NCI-H2196 (cell line): ENCODE results near the gene HES7.

Experiments
- DNase-seq: peaks from one replicate; lab custom pipeline; 2025; ENCODE audit not compliant: unreplicated experiment; lab: John Stamatoyannopoulos, UW

The HES7 gene

DNA sequence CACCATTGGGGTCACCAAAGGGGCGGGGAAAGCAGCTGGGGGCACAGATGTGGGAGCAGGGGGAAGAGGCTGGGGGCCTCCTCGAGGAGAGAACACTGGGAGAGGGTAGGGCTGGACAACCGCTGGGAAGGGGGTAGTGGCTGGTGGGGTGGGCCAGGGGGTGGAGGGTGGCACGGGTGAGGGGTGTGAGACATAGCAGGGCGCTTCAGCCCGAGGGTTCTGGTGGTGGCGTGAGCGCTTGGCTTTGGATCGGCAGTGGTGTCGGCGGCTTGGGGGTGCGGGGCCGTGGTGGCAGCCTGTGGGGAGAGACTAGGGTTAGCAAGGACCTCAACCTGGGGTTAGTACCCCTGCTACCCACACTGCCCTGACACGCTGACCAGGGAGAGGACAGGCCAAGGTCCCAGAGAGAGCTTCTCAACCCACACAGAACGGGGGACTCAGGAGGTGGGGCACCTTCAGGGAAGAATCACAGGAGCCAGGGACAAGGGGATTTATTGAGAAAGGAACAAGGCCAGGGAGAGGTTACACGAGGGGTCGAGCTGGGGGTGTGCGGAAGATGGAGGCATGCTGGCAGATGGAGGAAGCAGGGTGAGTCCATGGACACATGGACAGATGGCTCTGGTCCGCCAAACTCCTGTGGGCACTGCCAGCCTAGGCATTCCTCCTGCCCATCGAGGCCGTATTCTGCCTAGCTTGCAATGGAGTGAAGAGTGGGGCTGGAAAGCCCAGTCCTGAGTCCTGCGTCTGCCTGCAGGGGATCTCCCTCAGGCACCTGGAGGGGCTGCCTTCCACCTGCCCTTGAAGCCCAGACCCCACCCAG, 19.9 kb upstream of the HES7 start:
- DNase-seq, result no peak

DNA sequence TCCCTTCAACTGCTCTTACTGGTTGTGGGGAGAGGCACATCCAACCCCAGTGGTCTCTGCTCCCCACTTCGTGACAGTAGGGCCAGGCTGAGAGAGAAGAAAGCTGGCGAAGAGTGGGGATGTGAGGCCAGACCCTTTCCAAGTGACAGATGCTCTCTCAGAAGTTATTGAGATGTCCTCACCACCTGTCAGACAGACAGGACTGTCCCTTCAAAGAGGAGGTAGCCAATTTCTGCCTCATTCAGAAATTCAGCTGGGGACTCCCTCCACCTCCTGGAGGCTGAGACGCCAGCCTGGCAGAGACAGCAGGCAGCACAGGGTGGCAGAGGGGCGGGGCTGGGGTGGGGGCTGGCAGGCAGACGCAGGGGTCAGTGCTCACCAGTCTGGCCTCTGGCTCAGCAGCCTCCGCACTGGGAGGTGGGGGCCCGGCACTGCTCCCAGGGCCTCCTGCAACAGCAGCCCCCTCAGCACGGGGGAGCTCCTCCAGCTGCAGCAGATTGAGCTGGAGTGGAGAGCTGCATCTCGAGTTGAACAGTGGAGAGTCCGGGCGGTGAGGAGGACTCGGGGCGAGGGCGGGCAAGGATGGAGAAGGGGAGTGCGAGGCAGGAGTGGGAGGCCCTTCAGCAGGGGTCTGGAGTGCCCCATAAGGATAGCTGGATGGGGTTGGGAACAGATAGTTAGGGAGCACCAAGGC, 19.1 kb upstream of the HES7 start:
- no peak for DNase-seq

DNA sequence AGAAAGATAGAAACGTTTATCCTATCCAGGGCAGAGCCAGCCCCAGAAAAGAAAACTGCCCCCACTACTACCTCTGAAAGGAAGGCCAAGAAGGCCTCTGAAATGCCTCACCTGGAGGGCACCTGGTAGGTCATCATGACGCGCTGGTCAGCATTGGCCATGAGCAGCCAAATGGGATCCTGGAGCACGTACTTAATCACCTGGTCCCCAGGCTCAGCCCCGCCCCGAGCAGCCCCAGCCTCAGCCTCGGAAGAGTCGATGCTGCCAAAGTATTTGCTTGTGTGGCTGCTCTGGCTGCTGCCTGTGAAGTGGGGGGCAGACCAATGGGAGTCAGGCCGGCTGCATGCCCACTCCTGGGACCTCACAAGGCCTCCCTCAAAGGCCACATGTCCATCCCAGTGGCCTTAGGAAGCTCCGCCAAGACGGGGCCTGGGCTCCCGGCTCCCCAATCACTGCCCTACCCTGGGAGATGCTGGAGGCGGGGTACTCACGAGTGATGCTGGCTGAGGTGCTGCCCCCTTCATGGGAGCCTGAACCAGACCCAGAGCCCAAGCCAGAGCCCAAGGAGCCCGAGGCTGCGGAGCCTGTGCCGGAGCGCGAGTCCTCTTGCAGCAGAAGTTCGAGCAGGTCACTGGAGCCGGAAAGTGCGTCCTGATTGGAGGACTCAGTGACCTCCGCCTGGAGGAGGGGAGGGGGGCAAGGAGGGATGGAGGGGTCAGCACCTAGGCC, 18.4 kb upstream of the HES7 start:
- DNase-seq, result no peak

DNA sequence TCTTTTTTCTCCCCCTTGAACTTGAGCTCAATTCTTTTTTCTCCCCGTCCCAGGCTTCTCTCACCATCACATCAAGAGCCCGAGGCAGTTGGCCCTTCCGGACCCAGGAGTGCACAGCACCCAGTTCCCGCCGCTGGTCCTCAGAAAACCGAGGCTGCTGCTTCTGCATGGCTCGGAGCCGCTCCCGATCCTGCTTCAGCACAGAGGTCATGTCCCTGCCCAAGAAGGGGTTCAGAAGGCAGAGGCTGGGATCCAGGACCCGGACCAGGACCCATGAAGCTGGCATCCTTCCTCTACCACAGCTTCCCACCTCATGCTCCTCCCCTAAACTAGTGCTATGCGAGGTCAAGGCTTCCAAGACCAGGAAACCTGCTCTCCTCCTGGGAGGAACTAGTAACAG, 17.8 kb upstream of the HES7 start:
- DNase-seq, result no peak

DNA sequence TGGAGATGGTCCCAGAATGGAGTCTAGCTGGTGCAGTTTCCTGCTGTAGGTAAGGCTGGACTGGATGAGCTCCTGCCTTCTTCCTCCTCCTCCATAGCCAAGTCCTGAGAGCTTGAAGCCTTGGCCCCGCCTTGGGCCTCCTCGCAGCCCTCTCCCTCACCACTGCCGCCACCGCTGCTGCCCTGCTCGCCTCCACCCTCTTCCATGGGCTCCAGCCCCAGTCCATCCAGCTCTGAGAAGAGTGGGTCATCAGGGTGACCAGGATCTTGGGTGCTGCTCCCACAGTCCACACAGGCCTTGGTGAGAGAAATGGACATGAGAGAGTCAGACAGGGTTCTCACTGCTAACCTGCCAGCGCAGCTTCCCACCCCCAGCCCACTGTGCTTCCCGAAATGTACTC, 17.1 kb upstream of the HES7 start:
- DNase-seq, result no peak

DNA sequence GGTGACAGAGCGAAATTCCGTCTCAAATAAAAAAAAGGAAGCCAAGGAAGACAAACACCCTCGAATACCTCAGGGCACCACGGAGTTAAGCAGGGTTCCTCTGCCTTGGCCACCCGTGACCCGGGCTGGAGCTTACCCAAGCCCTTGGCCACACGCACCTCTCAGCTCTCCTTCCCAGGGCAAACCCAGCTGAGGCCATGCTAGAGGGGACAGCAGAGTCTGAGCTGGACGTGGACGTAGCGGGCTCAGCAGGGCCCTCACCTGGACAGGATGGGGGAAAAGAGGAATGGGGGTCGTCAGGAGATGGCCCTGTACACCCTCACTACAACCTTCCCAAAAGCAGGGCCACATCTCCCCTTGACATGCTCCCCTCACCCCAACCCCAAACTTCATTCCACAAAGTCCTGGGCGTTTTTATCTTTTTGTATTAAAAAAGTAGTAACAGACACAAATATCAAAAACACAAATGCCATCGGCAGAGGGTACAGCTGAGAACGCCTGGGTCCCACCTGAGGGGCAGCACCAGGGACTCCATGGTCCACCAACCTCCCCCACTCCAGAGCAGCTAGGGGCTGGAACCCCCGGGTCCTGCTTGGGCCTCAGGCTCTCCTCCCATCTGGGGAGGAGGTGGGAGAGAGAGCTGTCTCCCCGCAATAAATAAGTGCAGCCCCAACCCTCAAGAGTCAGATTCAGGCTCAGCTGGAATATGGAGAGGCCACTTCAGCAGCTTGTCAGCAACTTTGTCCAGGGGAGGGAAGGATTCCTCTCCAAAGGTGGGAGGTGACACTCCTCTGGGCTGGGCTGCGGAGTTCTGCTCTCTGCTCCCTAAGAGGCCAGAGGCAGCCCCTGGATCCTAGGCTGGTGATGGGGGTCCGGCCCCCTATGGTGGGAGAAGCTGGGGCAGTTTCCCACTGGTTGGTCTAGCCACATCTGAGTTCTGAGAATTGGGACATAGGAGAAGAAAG, 16.4 kb upstream of the HES7 start:
- DNase-seq, result no peak

DNA sequence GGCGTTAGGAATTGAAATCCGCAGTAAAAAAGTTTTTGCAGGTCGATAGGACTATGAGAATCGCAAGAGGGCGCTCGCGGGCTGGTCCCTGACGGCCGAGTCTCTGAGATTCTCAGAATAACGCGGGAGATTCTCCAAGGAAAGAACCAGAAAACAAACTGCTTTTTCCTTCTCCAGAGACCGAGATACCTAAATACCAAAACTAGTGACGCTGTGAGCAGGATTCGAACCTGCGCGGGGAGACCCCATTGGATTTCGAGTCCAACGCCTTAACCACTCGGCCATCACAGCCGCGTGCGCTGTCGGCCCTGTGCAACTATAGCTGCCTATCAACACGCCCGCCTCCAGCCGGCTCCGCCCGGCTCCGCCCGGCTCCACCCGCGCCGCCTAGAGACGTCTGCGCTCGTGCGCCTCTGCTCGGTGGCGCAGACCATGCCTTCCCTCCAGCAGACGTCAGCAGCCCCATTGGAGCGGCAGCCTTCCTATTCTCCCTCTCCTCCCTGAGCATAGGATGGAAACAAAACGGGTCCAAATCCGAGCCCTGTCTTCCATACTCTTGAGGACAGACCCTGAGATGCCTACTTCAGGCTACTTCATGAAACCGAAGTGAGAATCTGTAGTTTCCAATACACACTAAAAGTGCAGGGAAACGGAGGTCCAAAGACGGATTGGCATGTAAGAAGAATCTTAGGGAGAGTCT, 14.9 kb upstream of the HES7 start:
- DNase-seq, result peak; percentile 96

DNA sequence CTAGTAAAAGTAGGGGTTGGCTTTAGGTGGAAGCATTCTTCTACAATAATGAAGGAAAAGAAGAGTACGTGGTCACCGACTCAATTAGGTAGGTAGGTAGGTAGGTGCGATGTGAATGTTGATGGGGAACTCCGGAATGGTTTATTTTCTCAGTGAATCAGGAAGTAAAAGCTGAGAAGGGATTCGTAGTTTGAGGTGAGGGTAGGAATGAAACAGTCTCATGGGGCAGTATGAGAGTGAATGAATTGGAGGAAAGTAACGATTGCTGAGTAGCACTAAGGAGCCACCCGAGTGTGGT, 14.4 kb upstream of the HES7 start:
- DNase-seq, result no peak

DNA sequence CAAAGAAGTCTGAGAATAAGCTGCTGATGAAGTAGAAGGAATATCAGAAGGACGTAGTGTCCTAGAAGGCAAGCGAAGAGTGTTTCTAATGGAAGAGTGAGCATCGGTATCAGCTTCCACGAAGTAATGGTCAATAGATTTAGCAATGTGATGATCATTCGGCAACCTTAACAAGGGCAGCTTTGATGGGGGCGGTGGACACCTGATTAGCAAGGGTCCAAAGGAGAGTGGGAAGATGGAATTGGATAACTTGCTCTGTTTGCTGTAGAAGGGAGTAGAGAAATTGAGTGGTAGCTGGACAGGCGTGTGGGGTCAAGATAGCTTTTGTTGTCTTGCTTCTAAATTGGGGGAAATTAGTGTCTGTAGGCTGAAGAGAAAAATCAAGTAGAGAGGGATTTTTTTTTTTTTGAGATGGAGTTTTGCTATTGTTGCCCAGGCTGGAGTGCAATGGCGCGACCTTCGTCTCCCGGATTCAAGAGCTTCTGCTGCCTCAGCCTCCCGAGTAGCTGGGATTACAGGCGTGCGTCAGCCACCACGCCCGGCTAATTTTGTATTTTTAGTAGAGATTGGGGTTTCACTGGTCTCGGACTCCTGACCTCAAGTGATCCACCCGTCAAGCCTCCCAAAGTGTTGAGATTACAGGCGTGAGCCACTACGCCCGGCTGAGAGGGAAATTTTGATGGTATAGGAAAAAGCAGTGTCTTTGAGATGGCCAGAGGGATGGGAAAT, 13.9 kb upstream of the HES7 start:
- no peak for DNase-seq

DNA sequence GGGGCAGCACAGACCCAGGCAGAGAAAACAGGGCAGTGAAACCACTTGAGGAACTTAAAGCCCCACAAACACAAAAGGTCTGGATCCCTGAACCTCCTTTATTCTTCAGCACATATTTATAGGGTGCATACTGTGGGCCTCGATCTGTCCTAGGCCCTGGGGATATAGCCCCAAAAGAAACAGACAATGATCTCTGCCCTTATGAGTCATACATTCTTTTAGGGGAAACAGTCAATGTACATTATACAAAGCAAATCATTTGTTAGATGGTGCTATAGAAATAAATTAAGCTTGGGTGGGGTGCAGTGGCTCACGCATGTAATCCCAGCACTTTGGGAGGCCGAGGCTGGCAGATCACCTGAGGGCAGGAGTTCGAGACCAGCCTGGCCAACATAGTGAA, 10.0 kb upstream of the HES7 start:
- DNase-seq, result no peak

DNA sequence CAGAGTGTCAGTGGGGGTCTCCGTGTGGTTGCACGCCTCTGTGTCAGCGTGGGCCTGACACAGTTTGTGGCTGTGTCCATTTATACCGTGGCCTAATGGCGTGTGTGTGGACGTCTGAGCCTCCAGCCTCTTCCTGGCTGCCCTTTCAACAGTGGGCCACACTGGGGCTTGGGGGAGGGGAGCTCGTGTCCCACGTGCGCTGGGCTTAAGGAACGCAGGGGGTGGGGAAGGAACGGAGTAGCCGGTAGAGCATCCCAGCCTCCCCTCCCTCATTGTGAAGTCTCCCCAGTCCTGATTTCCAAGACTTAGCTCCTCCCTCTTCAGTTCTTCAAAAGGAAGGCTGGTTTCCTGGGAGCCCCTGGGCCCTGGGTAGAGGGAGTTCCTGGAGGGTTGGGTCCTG, 9.5 kb upstream of the HES7 start:
- no peak for DNase-seq

DNA sequence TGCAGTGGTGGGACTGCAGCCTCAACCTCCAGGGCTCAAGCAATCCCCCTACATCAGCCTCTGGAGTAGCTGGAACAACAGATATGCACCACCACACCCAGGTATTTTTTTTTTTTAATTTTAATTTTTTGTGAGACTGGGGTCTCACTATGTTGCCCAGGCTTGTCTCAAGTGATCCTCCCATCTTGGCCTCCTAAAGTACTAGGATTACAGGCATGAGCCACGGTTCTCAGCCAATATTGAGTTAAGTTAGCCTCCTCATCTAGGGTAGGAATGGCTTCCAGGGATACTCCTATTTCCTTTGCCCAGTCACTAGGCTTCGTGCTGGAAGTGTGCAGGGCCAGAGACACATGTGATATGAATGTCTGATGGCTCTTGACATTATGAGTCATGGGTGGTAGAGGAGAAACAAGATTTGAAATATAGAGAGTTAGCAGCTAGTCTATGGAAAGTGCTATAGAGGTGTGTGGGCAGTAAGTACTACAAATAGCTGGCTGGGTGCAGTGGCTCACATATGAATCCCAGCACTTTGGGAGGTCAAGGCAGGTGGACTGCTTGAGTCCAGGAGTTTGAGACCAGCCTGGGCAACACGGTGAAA, 8.0 kb upstream of the HES7 start:
- no peak for DNase-seq

DNA sequence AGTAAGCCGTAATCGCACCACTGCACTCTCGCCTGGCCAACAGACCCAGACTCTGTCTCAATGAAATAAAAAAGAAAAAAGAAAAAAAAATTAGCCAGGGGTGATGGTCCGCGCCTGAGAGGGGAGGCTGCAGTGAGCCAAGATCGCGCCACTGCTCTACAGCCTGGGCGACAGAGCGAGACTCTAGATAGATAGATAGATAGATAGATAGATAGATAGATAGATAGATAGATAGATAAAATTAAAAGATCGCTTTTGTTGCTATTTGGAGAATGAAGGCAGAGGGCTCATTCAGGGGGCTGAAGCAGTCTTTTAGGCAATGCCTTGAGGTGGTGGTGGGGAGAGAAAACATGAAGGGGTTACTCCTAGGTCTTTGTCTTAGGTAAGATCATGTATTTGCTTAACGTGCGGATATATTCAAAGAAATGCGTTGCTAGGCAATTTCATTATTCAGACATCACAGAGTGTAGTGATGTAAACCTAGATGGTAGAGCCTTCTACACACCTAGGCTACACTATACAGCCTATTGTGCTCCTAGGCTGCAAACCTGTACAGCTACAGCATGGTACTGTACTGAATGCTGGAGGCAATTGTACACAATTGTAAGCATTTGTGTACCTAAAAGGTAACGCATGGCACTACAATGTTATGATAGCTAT, 4.3 kb upstream of the HES7 start:
- DNase-seq, result no peak

DNA sequence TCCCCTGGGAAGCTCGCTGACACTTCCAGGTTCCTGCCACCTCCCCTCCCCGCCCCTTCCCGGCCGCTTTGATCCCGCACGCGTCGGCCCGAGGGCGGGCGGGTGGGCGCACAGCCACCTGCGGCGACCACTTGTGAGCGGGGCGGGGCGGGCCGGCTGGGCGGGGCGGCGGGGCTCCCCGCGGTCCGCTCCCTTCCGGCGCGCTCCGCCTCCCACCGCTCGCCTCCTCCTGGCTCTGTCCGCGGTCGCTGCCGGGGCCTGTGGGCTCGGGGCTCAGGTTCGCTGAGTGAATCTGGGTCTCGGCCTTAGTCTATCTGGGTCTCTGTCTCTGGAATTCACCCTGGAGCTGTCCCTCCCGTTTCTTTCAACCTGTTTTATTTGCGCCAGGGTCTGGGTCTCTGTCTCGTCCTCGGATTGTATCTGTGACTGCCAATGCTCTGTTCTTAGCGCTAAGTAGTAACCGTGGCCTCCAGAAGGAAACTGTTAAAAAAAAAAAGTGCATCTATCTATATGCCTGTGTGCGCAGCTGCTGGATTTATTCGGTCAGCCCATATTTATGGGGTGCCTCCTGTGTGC, 2.7 kb upstream of the HES7 start:
- DNase-seq, result no peak

DNA sequence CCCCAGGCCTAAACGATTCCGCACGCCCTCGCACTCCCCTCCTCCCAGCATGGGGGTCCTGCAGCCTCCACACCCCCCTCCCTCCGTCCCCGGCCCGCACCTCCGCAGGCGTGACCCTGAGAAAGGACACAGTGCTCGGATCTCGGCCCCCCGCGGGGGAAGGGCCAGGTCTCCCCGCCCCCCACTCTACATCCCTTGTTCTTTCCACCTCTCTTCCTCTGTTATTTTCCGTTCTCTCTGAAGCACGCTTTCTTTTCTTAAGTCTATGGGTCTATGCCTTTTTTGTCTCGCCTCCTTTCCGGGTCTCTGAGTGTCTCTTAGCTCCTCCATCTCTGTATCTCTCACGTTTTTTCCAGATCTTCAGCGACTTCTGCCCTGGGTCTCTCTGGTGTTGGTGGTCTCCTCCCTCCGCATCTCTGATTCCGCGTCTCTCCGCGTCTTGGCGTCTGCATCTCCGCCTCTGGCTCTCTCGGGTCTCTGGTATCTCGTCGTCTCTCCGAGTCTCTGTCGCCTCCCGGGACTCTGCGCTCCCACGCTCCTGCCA, 2.1 kb upstream of the HES7 start:
- DNase-seq, result no peak

DNA sequence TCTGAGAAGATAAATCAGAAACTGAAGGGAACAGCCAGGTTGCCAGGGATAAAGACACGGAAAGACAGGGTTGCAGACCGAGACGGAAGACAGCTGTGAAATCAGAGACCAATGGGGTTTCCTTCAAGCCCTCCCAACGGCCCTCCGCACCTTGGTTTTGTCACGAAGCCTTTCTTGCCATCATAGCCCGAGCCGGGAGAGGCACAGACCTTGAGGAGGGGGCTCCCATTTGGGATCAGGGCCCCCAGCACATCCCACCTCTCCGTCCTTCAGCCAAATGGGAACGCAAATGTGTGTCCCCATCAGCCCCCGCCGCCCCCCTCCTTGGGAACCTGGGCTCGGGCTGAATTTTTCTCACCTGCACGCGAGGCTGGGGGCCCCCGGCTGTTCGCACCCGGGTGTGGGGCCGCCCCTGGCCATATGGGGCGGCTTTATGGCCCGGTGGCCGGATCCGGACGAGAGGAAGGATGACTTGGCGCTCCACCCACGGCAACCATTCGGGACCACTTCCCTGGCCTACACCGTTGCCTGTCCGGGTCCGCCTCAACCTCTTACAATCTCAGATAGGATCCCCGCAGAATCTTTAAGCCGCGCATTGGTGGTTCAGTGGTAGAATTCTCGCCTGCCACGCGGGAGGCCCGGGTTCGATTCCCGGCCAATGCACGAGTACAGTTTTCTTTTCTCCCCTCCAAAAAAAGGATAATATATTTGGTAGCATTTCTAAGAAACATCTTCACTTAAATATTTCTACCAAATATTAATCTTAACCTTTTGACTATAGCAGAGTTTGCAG, 1.4 kb upstream of the HES7 start:
- DNase-seq, result peak; percentile 40

DNA sequence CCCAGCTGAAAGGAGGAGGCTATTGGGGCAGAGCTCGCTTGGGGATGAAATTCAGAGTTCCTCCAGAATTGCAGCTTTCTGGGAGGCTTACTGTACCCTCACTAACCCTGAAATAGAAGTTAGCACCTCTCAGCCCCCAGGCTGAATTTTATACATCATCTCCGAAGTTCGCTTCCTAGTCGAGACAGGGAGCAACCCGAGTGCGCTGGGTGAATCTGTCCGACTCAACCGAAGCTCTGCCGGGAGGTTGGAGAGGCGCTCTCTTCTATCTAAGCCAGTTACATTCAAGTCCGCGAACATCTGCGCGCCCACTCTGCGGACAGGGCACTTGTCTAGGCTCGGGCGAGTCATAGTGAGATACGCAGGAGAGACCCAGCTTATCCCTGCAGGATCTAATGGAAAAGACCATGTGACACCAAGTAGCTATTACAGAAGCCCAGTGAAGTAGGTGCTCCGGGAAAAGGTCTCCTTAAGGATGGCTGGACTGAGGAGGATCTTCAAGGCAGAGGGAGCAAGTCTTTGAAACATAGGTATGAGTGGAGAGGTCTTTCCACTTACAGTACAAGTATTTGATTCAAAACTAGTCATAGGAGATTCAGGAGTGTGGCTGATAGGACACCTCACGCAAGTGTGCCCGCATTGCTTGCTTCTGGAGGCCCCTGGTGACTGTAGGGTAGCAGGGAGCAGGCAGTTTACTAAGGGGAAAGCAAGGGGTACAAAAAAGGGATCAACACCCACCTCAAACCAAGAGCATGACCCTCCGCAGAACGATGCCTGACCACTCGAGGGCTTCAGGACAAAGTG, 646 bp upstream of the HES7 start:
- DNase-seq, result no peak
